Measurements from ENCODE around the gene APOA1.
"Not testable (repeated sequence)": the region's sequence is repeated elsewhere in the genome, so short reads cannot be mapped to it uniquely, and the experiment has no call there.

GRCh38 chr11:116801662-116802061 lies 35.8 kb downstream of the APOA1 start:
- TF ChIP-seq EZH2 (IDR thresholded peaks at IDR 0.05; ENCODE audit: low read length); CTCF (optimal IDR thresholded peaks at IDR 0.05 in 1 of 3, IDR thresholded peaks at IDR 0.05 in 1 of 3, conservative IDR thresholded peaks at IDR 0.05 in 1 of 3; ENCODE audit: extremely low read depth in 1 of 3, insufficient read depth in 2 of 3, low read length in 3 of 3): not testable (repeated sequence)
